ENCODE results near the gene PYURF. TPM values are rescaled to one million over a fixed set of nuclear protein-coding genes. Genes with fewer than 3 reads are reported as not detected.

Gene PYURF
- total RNA-seq, 1 experiment from 2014 or later = 50.9 TPM

DNA sequence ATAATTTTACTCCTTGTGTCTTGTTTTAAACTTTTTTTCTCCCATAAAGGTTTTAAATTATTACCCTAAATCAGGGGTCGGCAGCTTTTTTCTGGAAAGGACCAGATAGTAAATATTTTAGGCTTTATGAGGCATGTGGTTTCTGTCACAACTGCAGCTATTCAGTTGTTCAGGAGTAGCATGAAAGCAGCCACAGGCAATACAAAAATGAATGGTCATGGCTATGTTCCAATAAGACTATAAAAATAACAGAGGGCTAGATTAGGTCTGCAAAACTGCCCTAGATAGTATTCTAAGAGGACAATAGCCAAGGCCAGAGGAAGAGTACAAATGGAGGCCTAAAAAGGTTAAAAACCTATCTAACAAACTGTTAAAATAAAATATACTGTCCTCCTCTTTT lies 42.0 kb downstream of the PYURF start:
- TF ChIP-seq RAD21 (IDR thresholded peaks at IDR 0.05; ENCODE audit: low read depth) = no peak
- TF ChIP-seq ZFX (IDR thresholded peaks at IDR 0.05) = no peak
- TF ChIP-seq, protein P1, sequence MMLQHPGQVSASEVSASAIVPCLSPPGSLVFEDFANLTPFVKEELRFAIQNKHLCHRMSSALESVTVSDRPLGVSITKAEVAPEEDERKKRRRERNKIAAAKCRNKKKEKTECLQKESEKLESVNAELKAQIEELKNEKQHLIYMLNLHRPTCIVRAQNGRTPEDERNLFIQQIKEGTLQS (IDR thresholded peaks at IDR 0.05) = no peak
- no peak for TF ChIP-seq SIN3A (IDR thresholded peaks at IDR 0.05; ENCODE audit: low read depth)
- TF ChIP-seq, protein P2, sequence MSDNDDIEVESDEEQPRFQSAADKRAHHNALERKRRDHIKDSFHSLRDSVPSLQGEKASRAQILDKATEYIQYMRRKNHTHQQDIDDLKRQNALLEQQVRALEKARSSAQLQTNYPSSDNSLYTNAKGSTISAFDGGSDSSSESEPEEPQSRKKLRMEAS (IDR thresholded peaks at IDR 0.05) = no peak
- TF ChIP-seq, protein P3, sequence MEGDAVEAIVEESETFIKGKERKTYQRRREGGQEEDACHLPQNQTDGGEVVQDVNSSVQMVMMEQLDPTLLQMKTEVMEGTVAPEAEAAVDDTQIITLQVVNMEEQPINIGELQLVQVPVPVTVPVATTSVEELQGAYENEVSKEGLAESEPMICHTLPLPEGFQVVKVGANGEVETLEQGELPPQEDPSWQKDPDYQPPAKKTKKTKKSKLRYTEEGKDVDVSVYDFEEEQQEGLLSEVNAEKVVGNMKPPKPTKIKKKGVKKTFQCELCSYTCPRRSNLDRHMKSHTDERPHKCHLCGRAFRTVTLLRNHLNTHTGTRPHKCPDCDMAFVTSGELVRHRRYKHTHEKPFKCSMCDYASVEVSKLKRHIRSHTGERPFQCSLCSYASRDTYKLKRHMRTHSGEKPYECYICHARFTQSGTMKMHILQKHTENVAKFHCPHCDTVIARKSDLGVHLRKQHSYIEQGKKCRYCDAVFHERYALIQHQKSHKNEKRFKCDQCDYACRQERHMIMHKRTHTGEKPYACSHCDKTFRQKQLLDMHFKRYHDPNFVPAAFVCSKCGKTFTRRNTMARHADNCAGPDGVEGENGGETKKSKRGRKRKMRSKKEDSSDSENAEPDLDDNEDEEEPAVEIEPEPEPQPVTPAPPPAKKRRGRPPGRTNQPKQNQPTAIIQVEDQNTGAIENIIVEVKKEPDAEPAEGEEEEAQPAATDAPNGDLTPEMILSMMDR (IDR thresholded peaks at IDR 0.05 in 2 of 3, conservative IDR thresholded peaks at IDR 0.05 in 1 of 3; ENCODE audit: borderline replicate concordance in 1 of 3, insufficient read depth in 1 of 3, low read depth in 2 of 3, low read length in 2 of 3) = no peak
- no peak for TF ChIP-seq CBX3 (IDR thresholded peaks at IDR 0.05; ENCODE audit: low read depth)
- TF ChIP-seq EZH2phosphoT487 (IDR thresholded peaks at IDR 0.05; ENCODE audit: borderline replicate concordance) = no peak
- no peak for TF ChIP-seq YY1 (IDR thresholded peaks at IDR 0.05; ENCODE audit: extremely low read depth, insufficient replicate concordance, low read depth, low read length)
- no peak for TF ChIP-seq ELF1 (IDR thresholded peaks at IDR 0.05; ENCODE audit: borderline replicate concordance, low read depth)
- TF ChIP-seq CEBPB (IDR thresholded peaks at IDR 0.05; ENCODE audit: low read depth) = no peak
- TF ChIP-seq, protein P4, sequence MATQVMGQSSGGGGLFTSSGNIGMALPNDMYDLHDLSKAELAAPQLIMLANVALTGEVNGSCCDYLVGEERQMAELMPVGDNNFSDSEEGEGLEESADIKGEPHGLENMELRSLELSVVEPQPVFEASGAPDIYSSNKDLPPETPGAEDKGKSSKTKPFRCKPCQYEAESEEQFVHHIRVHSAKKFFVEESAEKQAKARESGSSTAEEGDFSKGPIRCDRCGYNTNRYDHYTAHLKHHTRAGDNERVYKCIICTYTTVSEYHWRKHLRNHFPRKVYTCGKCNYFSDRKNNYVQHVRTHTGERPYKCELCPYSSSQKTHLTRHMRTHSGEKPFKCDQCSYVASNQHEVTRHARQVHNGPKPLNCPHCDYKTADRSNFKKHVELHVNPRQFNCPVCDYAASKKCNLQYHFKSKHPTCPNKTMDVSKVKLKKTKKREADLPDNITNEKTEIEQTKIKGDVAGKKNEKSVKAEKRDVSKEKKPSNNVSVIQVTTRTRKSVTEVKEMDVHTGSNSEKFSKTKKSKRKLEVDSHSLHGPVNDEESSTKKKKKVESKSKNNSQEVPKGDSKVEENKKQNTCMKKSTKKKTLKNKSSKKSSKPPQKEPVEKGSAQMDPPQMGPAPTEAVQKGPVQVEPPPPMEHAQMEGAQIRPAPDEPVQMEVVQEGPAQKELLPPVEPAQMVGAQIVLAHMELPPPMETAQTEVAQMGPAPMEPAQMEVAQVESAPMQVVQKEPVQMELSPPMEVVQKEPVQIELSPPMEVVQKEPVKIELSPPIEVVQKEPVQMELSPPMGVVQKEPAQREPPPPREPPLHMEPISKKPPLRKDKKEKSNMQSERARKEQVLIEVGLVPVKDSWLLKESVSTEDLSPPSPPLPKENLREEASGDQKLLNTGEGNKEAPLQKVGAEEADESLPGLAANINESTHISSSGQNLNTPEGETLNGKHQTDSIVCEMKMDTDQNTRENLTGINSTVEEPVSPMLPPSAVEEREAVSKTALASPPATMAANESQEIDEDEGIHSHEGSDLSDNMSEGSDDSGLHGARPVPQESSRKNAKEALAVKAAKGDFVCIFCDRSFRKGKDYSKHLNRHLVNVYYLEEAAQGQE (IDR thresholded peaks at IDR 0.05; ENCODE audit: low read depth) = no peak
- intact Hi-C loops (cut with micrococcal nuclease) = no loop called here
- Histone ChIP-seq H3K27me3 (ENCODE audit: insufficient read depth, low read length) (no peaks in the 10 kb centered on the region), H4K20me1 (ENCODE audit: insufficient read depth) (no peaks in the 10 kb centered on the region), H3K9me3 (ENCODE audit: control insufficient read depth in 1 of 2, insufficient read depth in 1 of 2, low read depth in 1 of 2, low read length in 2 of 2) (no peaks in the 10 kb centered on the region), H3K27ac (ENCODE audit: low read depth, low read length) (no peak overlapping the region), H3K79me2 (ENCODE audit: insufficient read depth, low read length) (no peaks in the 10 kb centered on the region), H3K4me3 (replicated peaks in 1 of 2; ENCODE audit: low read depth in 1 of 2, low read length in 2 of 2) (no peak overlapping the region), H3K4me1 (ENCODE audit: control insufficient read depth in 1 of 2, insufficient read depth in 2 of 2, low read length in 2 of 2) (no peaks in the 10 kb centered on the region), H3K4me2 (ENCODE audit: low read length) (no peak overlapping the region), H3K9me2 (ENCODE audit: insufficient read depth) (no peaks in the 10 kb centered on the region), H2AFZ (ENCODE audit: low read depth, low read length, poor library complexity, severe bottlenecking) (no peak overlapping the region), H3K9ac (ENCODE audit: low read length) (no peak overlapping the region), H3K36me3 (ENCODE audit: control insufficient read depth in 1 of 2, insufficient read depth in 2 of 2, low read length in 2 of 2) (no peaks in the 10 kb centered on the region)
- no peak for DNase-seq (ENCODE audit: low read depth, low spot score)
- no peak for ATAC-seq
- no TSS peak for BruUV-seq (replicated peaks)
- CTCF ChIA-PET = no interaction called here
- RAD21 ChIA-PET (ENCODE audit: low non-redundant PET in 1 of 2, low total read pairs in 2 of 2, uncharacterized antibody in 2 of 2, unreplicated experiment in 2 of 2) = no interaction called here
- POLR2A ChIA-PET = no interaction called here
